Measurements from ENCODE around the gene DVL1. TPM values are rescaled to one million over a fixed set of nuclear protein-coding genes. Genes with fewer than 3 reads are reported as not detected.
A peak's percentile ranks its signal among the peaks of the same experiment; 100 is the strongest.

Gene DVL1
- total and polyA plus RNA-seq, 2 of the 13 experiments (the other 11 are each of a cell fraction or from before 2014, with no cell fraction given), result 30.8 to 60.4 TPM

DNA sequence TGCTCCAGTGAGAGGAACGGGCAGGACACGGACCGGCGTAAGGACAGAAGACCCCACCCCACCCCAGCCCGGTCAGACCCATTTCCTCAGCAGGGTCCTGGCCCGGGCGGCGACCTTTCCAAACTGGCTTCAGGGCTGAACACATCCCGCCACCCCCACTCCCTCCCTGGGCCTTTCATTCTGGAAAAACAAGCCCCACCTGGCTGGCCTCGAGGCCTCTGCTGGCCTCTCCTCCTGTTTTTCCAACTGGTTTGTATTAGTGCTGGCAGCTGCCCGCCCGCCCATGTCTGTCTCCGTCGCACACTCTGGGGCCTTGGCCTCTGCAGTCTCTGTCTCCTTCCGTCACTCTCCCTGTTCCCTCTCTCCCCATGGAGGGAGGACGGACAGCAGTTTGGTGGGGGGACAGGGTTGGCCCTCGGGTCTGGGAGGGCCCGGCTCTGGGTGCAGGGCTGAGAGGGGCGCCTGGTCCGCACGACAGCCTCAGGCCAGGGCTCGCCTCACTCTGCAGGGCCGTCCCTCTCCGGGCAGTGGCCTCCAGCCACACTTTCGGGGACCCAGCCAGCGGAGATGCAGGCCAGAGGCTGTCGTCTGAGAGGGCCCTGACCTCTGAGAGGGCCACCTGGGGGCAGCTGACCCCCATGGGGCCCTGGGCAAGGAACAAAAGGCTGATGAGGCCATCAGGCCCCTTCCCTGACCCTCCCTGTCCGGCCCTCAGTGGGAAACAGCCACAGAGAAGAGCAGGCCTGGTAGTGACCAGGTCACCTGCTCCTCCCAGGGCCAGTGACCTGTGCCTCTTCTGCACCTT is 10.6 kb upstream of the DVL1 start (continued):
- TF ChIP-seq, protein P1, sequence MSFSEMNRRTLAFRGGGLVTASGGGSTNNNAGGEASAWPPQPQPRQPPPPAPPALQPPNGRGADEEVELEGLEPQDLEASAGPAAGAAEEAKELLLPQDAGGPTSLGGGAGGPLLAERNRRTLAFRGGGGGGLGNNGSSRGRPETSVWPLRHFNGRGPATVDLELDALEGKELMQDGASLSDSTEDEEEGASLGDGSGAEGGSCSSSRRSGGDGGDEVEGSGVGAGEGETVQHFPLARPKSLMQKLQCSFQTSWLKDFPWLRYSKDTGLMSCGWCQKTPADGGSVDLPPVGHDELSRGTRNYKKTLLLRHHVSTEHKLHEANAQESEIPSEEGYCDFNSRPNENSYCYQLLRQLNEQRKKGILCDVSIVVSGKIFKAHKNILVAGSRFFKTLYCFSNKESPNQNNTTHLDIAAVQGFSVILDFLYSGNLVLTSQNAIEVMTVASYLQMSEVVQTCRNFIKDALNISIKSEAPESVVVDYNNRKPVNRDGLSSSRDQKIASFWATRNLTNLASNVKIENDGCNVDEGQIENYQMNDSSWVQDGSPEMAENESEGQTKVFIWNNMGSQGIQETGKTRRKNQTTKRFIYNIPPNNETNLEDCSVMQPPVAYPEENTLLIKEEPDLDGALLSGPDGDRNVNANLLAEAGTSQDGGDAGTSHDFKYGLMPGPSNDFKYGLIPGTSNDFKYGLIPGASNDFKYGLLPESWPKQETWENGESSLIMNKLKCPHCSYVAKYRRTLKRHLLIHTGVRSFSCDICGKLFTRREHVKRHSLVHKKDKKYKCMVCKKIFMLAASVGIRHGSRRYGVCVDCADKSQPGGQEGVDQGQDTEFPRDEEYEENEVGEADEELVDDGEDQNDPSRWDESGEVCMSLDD (CRISPR knock-in tag; IDR thresholded peaks at IDR 0.05; ENCODE audit: borderline replicate concordance), result peak; percentile 84
- TF ChIP-seq, protein P2, sequence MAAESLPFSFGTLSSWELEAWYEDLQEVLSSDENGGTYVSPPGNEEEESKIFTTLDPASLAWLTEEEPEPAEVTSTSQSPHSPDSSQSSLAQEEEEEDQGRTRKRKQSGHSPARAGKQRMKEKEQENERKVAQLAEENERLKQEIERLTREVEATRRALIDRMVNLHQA (CRISPR knock-in tag; IDR thresholded peaks at IDR 0.05), result no peak
- no peak for TF ChIP-seq ZNF207 (IDR thresholded peaks at IDR 0.05; ENCODE audit: borderline replicate concordance)
- TF ChIP-seq, protein P3, sequence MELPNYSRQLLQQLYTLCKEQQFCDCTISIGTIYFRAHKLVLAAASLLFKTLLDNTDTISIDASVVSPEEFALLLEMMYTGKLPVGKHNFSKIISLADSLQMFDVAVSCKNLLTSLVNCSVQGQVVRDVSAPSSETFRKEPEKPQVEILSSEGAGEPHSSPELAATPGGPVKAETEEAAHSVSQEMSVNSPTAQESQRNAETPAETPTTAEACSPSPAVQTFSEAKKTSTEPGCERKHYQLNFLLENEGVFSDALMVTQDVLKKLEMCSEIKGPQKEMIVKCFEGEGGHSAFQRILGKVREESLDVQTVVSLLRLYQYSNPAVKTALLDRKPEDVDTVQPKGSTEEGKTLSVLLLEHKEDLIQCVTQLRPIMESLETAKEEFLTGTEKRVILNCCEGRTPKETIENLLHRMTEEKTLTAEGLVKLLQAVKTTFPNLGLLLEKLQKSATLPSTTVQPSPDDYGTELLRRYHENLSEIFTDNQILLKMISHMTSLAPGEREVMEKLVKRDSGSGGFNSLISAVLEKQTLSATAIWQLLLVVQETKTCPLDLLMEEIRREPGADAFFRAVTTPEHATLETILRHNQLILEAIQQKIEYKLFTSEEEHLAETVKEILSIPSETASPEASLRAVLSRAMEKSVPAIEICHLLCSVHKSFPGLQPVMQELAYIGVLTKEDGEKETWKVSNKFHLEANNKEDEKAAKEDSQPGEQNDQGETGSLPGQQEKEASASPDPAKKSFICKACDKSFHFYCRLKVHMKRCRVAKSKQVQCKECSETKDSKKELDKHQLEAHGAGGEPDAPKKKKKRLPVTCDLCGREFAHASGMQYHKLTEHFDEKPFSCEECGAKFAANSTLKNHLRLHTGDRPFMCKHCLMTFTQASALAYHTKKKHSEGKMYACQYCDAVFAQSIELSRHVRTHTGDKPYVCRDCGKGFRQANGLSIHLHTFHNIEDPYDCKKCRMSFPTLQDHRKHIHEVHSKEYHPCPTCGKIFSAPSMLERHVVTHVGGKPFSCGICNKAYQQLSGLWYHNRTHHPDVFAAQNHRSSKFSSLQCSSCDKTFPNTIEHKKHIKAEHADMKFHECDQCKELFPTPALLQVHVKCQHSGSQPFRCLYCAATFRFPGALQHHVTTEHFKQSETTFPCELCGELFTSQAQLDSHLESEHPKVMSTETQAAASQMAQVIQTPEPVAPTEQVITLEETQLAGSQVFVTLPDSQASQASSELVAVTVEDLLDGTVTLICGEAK (IDR thresholded peaks at IDR 0.05), result no peak
- TF ChIP-seq, protein P3 (CRISPR knock-in tag; IDR thresholded peaks at IDR 0.05), result peak; percentile 47; the same call in 1 of the 2 replicates
- TF ChIP-seq, protein P4, sequence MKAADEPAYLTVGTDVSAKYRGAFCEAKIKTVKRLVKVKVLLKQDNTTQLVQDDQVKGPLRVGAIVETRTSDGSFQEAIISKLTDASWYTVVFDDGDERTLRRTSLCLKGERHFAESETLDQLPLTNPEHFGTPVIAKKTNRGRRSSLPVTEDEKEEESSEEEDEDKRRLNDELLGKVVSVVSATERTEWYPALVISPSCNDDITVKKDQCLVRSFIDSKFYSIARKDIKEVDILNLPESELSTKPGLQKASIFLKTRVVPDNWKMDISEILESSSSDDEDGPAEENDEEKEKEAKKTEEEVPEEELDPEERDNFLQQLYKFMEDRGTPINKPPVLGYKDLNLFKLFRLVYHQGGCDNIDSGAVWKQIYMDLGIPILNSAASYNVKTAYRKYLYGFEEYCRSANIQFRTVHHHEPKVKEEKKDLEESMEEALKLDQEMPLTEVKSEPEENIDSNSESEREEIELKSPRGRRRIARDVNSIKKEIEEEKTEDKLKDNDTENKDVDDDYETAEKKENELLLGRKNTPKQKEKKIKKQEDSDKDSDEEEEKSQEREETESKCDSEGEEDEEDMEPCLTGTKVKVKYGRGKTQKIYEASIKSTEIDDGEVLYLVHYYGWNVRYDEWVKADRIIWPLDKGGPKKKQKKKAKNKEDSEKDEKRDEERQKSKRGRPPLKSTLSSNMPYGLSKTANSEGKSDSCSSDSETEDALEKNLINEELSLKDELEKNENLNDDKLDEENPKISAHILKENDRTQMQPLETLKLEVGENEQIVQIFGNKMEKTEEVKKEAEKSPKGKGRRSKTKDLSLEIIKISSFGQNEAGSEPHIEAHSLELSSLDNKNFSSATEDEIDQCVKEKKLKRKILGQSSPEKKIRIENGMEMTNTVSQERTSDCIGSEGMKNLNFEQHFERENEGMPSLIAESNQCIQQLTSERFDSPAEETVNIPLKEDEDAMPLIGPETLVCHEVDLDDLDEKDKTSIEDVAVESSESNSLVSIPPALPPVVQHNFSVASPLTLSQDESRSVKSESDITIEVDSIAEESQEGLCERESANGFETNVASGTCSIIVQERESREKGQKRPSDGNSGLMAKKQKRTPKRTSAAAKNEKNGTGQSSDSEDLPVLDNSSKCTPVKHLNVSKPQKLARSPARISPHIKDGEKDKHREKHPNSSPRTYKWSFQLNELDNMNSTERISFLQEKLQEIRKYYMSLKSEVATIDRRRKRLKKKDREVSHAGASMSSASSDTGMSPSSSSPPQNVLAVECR (CRISPR knock-in tag; IDR thresholded peaks at IDR 0.05; ENCODE audit: borderline replicate concordance), result peak; percentile 40; the same call in 1 of the 2 replicates
- TF ChIP-seq ZNF143 (CRISPR knock-in tag; IDR thresholded peaks at IDR 0.05), result peak; percentile 15; the same call in 1 of the 2 replicates
- TF ChIP-seq, protein P5, sequence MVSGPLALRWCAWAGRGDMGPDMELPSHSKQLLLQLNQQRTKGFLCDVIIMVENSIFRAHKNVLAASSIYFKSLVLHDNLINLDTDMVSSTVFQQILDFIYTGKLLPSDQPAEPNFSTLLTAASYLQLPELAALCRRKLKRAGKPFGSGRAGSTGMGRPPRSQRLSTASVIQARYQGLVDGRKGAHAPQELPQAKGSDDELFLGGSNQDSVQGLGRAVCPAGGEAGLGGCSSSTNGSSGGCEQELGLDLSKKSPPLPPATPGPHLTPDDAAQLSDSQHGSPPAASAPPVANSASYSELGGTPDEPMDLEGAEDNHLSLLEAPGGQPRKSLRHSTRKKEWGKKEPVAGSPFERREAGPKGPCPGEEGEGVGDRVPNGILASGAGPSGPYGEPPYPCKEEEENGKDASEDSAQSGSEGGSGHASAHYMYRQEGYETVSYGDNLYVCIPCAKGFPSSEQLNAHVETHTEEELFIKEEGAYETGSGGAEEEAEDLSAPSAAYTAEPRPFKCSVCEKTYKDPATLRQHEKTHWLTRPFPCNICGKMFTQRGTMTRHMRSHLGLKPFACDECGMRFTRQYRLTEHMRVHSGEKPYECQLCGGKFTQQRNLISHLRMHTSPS (CRISPR knock-in tag; IDR thresholded peaks at IDR 0.05; ENCODE audit: low read depth), result 0 out of 2 replicates have a peak, but pooled peaks have one; percentile 16
- peak; percentile 45; the same call in 1 of the 2 replicates for TF ChIP-seq AHR (CRISPR knock-in tag; IDR thresholded peaks at IDR 0.05)

Data from HepG2 (cell line).